Measurements from ENCODE around the gene GALK2.

GRCh38 chr15:49297584-49297983, 127.5 kb downstream of the GALK2 start:
- no peak for TF ChIP-seq ZNF513 (tag by site-specific recombination; IDR thresholded peaks at IDR 0.05)
- TF ChIP-seq ZNF629 (tag by site-specific recombination; IDR thresholded peaks at IDR 0.05), result no peak
- no peak for TF ChIP-seq CTCF (tag by site-specific recombination; IDR thresholded peaks at IDR 0.05)
- TF ChIP-seq ZNF274 (IDR thresholded peaks at IDR 0.05; ENCODE audit: low read length), result no peak
- no peak for TF ChIP-seq ZNF274 (tag by site-specific recombination; IDR thresholded peaks at IDR 0.05; ENCODE audit: borderline replicate concordance)
- TF ChIP-seq ZNF121 (tag by site-specific recombination; IDR thresholded peaks at IDR 0.05), result no peak

Data from HEK293 (cell line).